ENCODE results near the gene EPB41L4B. TPM values are rescaled to one million over a fixed set of nuclear protein-coding genes. Genes with fewer than 3 reads are reported as not detected.

Gene EPB41L4B
- polyA plus RNA-seq, 1 donor from 2014 or later = 4.1 TPM

DNA sequence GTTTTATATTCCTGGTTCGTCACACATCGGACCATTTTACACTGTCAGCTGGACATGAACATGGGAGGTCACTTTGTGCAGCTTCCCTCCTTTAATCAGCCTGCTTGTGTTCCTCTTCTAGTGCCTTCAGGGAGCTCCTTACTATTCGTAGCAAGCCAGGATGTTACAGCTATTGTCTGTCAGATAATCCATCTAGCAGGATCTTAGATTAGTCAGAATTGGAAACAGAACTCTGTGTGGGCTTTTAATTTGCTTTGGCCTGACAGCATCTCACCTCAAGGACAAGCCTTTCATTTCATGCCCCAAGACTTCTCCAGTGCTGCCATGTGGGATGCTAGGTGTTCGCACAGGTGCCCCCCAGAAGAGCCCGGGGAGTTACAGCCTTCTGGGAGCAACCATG, 30.2 kb upstream of the EPB41L4B start:
- no peak overlapping the region for H3K4me2 ChIP-seq (ENCODE audit: low read length)
- no peaks in the 10 kb centered on the region for H3F3A ChIP-seq (ENCODE audit: insufficient read depth, low read length, poor library complexity, severe bottlenecking)
- H3K36me3 ChIP-seq (ENCODE audit: insufficient read depth, low read length) = no peaks in the 10 kb centered on the region
- H3K4me3 ChIP-seq (ENCODE audit: low read length) = no peak overlapping the region
- no peak overlapping the region for H3K9ac ChIP-seq (ENCODE audit: low read length)
- no peaks in the 10 kb centered on the region for H3K9me2 ChIP-seq (ENCODE audit: insufficient read depth, low read length)
- no peak overlapping the region for H3K27ac ChIP-seq (ENCODE audit: low read length)
- no peak overlapping the region for H2AFZ ChIP-seq (ENCODE audit: low read depth, low read length)
- H3K9me3 ChIP-seq (ENCODE audit: low read length) = no peaks in the 10 kb centered on the region
- no peaks in the 10 kb centered on the region for H3K79me2 ChIP-seq (replicated peaks; ENCODE audit: insufficient read depth, low read length)
- H4K20me1 ChIP-seq (ENCODE audit: insufficient read depth) = no peaks in the 10 kb centered on the region
- TF ChIP-seq EP300 (conservative IDR thresholded peaks at IDR 0.05; ENCODE audit: poor library complexity, severe bottlenecking) = no peak
- TF ChIP-seq EZH2 (IDR thresholded peaks at IDR 0.05; ENCODE audit: borderline replicate concordance, insufficient read depth, low read length, poor library complexity, severe bottlenecking) = no peak
- TF ChIP-seq RAD21 (conservative IDR thresholded peaks at IDR 0.05) = no peak
- no peak for TF ChIP-seq TAF1 (IDR thresholded peaks at IDR 0.05; ENCODE audit: low read depth)
- no peak for TF ChIP-seq REST (IDR thresholded peaks at IDR 0.05; ENCODE audit: borderline replicate concordance)
- TF ChIP-seq, protein P1, sequence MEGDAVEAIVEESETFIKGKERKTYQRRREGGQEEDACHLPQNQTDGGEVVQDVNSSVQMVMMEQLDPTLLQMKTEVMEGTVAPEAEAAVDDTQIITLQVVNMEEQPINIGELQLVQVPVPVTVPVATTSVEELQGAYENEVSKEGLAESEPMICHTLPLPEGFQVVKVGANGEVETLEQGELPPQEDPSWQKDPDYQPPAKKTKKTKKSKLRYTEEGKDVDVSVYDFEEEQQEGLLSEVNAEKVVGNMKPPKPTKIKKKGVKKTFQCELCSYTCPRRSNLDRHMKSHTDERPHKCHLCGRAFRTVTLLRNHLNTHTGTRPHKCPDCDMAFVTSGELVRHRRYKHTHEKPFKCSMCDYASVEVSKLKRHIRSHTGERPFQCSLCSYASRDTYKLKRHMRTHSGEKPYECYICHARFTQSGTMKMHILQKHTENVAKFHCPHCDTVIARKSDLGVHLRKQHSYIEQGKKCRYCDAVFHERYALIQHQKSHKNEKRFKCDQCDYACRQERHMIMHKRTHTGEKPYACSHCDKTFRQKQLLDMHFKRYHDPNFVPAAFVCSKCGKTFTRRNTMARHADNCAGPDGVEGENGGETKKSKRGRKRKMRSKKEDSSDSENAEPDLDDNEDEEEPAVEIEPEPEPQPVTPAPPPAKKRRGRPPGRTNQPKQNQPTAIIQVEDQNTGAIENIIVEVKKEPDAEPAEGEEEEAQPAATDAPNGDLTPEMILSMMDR (IDR thresholded peaks at IDR 0.05; ENCODE audit: poor library complexity, severe bottlenecking) = no peak
- TF ChIP-seq POLR2AphosphoS5 (IDR thresholded peaks at IDR 0.05) = no peak
- no peaks in the 10 kb centered on the region for H3K27me3 ChIP-seq (ENCODE audit: insufficient read depth, low read depth, low read length)

DNA sequence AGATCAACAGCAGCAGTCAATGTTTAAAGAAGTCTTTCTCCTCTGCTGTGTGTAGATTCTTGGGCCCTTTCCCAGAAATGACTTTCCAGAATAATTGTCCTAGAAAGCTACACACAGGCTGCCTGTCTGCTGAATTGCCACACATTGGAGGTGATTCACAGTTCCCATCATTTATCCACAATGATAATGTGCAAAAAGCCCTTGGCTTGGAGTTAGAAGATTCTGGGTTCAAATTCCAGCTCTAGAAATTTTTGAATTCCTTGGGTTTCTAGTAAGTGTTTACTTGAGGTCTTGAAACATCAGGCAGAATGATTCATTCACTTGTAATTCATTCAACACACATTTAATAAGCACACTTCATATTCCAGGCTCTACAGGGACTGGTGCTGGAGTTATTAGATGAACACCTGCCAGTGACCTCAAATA, 28.6 kb upstream of the EPB41L4B start:
- H3K4me2 ChIP-seq (ENCODE audit: low read length) = no peak overlapping the region

More for the DNA sequence above, 28.6 kb upstream of the EPB41L4B start:
- no peak overlapping the region for H3K9ac ChIP-seq (ENCODE audit: low read length)
- no peaks in the 10 kb centered on the region for H3F3A ChIP-seq (ENCODE audit: insufficient read depth, low read length, poor library complexity, severe bottlenecking)
- no peak overlapping the region for H3K27ac ChIP-seq (ENCODE audit: low read length)
- no peaks in the 10 kb centered on the region for H3K36me3 ChIP-seq (ENCODE audit: insufficient read depth, low read length)
- H3K27me3 ChIP-seq (ENCODE audit: insufficient read depth, low read depth, low read length) = no peaks in the 10 kb centered on the region
- no peaks in the 10 kb centered on the region for H3K9me3 ChIP-seq (ENCODE audit: low read length)
- no peaks in the 10 kb centered on the region for H4K20me1 ChIP-seq (ENCODE audit: insufficient read depth)
- H3K9me2 ChIP-seq (ENCODE audit: insufficient read depth, low read length) = no peaks in the 10 kb centered on the region
- H3K79me2 ChIP-seq (replicated peaks; ENCODE audit: insufficient read depth, low read length) = no peaks in the 10 kb centered on the region
- no peak overlapping the region for H2AFZ ChIP-seq (ENCODE audit: low read depth, low read length)
- no peak overlapping the region for H3K4me3 ChIP-seq (ENCODE audit: low read length)
- TF ChIP-seq SMC3 (conservative IDR thresholded peaks at IDR 0.05; ENCODE audit: poor library complexity) (no peak), POLR2AphosphoS5 (IDR thresholded peaks at IDR 0.05) (no peak), RAD21 (conservative IDR thresholded peaks at IDR 0.05) (no peak), EZH2 (IDR thresholded peaks at IDR 0.05; ENCODE audit: borderline replicate concordance, insufficient read depth, low read length, poor library complexity, severe bottlenecking) (no peak), MXI1 (conservative IDR thresholded peaks at IDR 0.05; ENCODE audit: poor library complexity, severe bottlenecking) (no peak), EP300 (conservative IDR thresholded peaks at IDR 0.05; ENCODE audit: poor library complexity, severe bottlenecking) (no peak), REST (IDR thresholded peaks at IDR 0.05; ENCODE audit: borderline replicate concordance) (no peak), TAF1 (IDR thresholded peaks at IDR 0.05; ENCODE audit: low read depth) (no peak)
- TF ChIP-seq, protein P1 (IDR thresholded peaks at IDR 0.05; ENCODE audit: poor library complexity, severe bottlenecking) = no peak

All from neural cell (in vitro differentiated cells).